WTC11 (cell line): Measurements from ENCODE around the gene MYCBP2. TPM values are rescaled to one million over a fixed set of nuclear protein-coding genes. Genes with fewer than 3 reads are reported as not detected.

Experiments used
- ATAC-seq: fragments of 200-7000 bp; cut with Tn5 transposase; 2 replicates; pipeline ENCODE4 v1.10.0; 2021; ENCODE audit warnings: mild to moderate bottlenecking, moderate library complexity
- CTCF ChIA-PET: fragments of 300-600 bp; sonication (Branson Sonifier 250); formaldehyde crosslinking; loops from one replicate; lab custom pipeline; 2021; ENCODE audit warnings: antibody characterized with exemption; lab: Charles Lee
- POLR2A ChIA-PET: fragments of 350-600 bp; sonication (Branson Sonifier 250); formaldehyde crosslinking; loops from one replicate; lab custom pipeline; 2021; ENCODE audit warnings: antibody characterized with exemption; lab: Charles Lee
- DNase-seq: peaks from one replicate; pipeline ENCODE4 v3.0.0; 2021; ENCODE audit warnings: low spot score
- H3K27ac Mint-ChIP-seq: 2 replicates; pipeline ENCODE4 v1.8.0; 2021; ENCODE audit warnings: mixed read lengths
- H3K27me3 Mint-ChIP-seq: 2 replicates; pipeline ENCODE4 v1.8.0; 2021; ENCODE audit warnings: low read depth, mild to moderate bottlenecking, moderate library complexity, mixed read lengths
- H3K36me3 Mint-ChIP-seq: 2 replicates; pipeline ENCODE4 v1.8.0; 2021; ENCODE audit warnings: mixed read lengths
- H3K4me1 Mint-ChIP-seq: 2 replicates; pipeline ENCODE4 v1.8.0; 2022; ENCODE audit warnings: mixed read lengths
- H3K4me3 Mint-ChIP-seq: 2 replicates; pipeline ENCODE4 v1.8.0; 2021; ENCODE audit warnings: mild to moderate bottlenecking, moderate library complexity, mixed read lengths
- H3K9me3 Mint-ChIP-seq: 2 replicates; pipeline ENCODE4 v1.8.0; 2021; ENCODE audit warnings: mixed read lengths
- CREB1 ChIP-seq: sonication (generic); formaldehyde crosslinking; IDR thresholded peaks from 2 replicates; pipeline ENCODE4 v1.8.0; 2023; ENCODE audit warnings: mild to moderate bottlenecking, missing genetic modification reagents
- ELF4 ChIP-seq: sonication (generic); formaldehyde crosslinking; IDR thresholded peaks from 2 replicates; pipeline ENCODE4 v1.8.1; 2022; ENCODE audit warnings: low read depth, mild to moderate bottlenecking, moderate library complexity, missing genetic modification reagents
- EMX1 ChIP-seq: fragments of 250-450 bp; sonication (Bioruptor Pico); IDR thresholded peaks from 2 replicates; pipeline ENCODE4 v1.8.0; 2021; ENCODE audit warnings: mild to moderate bottlenecking
- FOXJ3 ChIP-seq: sonication (generic); formaldehyde crosslinking; IDR thresholded peaks from 2 replicates; pipeline ENCODE4 v1.9.0; 2021; ENCODE audit warnings: missing genetic modification reagents, mild to moderate bottlenecking, borderline replicate concordance
- GABPB1 ChIP-seq: sonication (generic); formaldehyde crosslinking; IDR thresholded peaks from 2 replicates; pipeline ENCODE4 v1.8.1; 2023; ENCODE audit warnings: mild to moderate bottlenecking, missing genetic modification reagents
- GRHL2 ChIP-seq: fragments of 250-450 bp; sonication (Bioruptor Pico); IDR thresholded peaks from 2 replicates; pipeline ENCODE4 v1.8.0; 2022; ENCODE audit warnings: mild to moderate bottlenecking, moderate library complexity; ENCODE audit not compliant: insufficient replicate concordance, severe bottlenecking
- IRF1 ChIP-seq: sonication (generic); formaldehyde crosslinking; IDR thresholded peaks from 2 replicates; pipeline ENCODE4 v1.8.0; 2023; ENCODE audit warnings: missing genetic modification reagents
- JAZF1 ChIP-seq: fragments of 250-450 bp; sonication (Bioruptor Pico); IDR thresholded peaks from 2 replicates; pipeline ENCODE4 v1.9.0; 2021; ENCODE audit warnings: moderate library complexity, mild to moderate bottlenecking, inconsistent platforms
- JUN ChIP-seq: sonication (generic); formaldehyde crosslinking; IDR thresholded peaks from 2 replicates; pipeline ENCODE4 v1.8.0; 2023; ENCODE audit warnings: mild to moderate bottlenecking, missing genetic modification reagents
- MYBL2 ChIP-seq: sonication (generic); formaldehyde crosslinking; IDR thresholded peaks from 2 replicates; pipeline ENCODE4 v1.8.1; 2023; ENCODE audit warnings: mild to moderate bottlenecking, moderate library complexity, missing genetic modification reagents
- NFE2L1 ChIP-seq: sonication (generic); formaldehyde crosslinking; IDR thresholded peaks from 2 replicates; pipeline ENCODE4 v1.8.1; 2023; ENCODE audit warnings: missing genetic modification reagents
- NR3C1 ChIP-seq: sonication (generic); formaldehyde crosslinking; conservative IDR thresholded peaks from 2 replicates; pipeline ENCODE4 v1.8.1; 2023; ENCODE audit warnings: low read depth, mild to moderate bottlenecking, missing genetic modification reagents
- PRRX2 ChIP-seq: fragments of 250-450 bp; sonication (Bioruptor Pico); IDR thresholded peaks from 2 replicates; pipeline ENCODE4 v1.8.0; 2021; ENCODE audit warnings: mild to moderate bottlenecking
- SMAD3 ChIP-seq: sonication (generic); formaldehyde crosslinking; IDR thresholded peaks from 2 replicates; pipeline ENCODE4 v1.8.0; 2022; ENCODE audit warnings: missing genetic modification reagents, mild to moderate bottlenecking, borderline replicate concordance
- SMAD4 ChIP-seq: sonication (generic); formaldehyde crosslinking; IDR thresholded peaks from 2 replicates; pipeline ENCODE4 v1.8.0; 2022; ENCODE audit warnings: mild to moderate bottlenecking, missing genetic modification reagents
- SOX15 ChIP-seq: fragments of 250-450 bp; sonication (Bioruptor Pico); IDR thresholded peaks from 2 replicates; pipeline ENCODE4 v1.9.0; 2021; ENCODE audit warnings: mild to moderate bottlenecking
- SP1 ChIP-seq: sonication (generic); formaldehyde crosslinking; conservative IDR thresholded peaks from 2 replicates; pipeline ENCODE4 v1.8.1; 2022; ENCODE audit warnings: missing genetic modification reagents
- TCF7 ChIP-seq: sonication (generic); formaldehyde crosslinking; IDR thresholded peaks from 2 replicates; pipeline ENCODE4 v1.8.0; 2022; ENCODE audit warnings: mild to moderate bottlenecking, low read depth, missing genetic modification reagents, moderate library complexity
- ZBTB43 ChIP-seq: sonication (generic); formaldehyde crosslinking; IDR thresholded peaks from 2 replicates; pipeline ENCODE4 v1.8.1; 2023; ENCODE audit warnings: mild to moderate bottlenecking, missing genetic modification reagents
- ZNF121 ChIP-seq: sonication (generic); formaldehyde crosslinking; IDR thresholded peaks from 2 replicates; pipeline ENCODE4 v1.8.0; 2023; ENCODE audit warnings: missing genetic modification reagents
- ZNF138 ChIP-seq: sonication (generic); formaldehyde crosslinking; conservative IDR thresholded peaks from 2 replicates; pipeline ENCODE4 v1.8.1; 2022; ENCODE audit warnings: mild to moderate bottlenecking, moderate library complexity, missing genetic modification reagents
- ZNF219 ChIP-seq: sonication (generic); formaldehyde crosslinking; IDR thresholded peaks from 2 replicates; pipeline ENCODE4 v1.8.0; 2023; ENCODE audit warnings: missing genetic modification reagents, mild to moderate bottlenecking, borderline replicate concordance
- ZNF263 ChIP-seq: sonication (generic); formaldehyde crosslinking; IDR thresholded peaks from 2 replicates; pipeline ENCODE4 v1.8.1; 2022; ENCODE audit warnings: low read depth, mild to moderate bottlenecking, moderate library complexity, missing genetic modification reagents
- ZNF532 ChIP-seq: fragments of 250-450 bp; sonication (Bioruptor Pico); IDR thresholded peaks from 2 replicates; pipeline ENCODE4 v1.9.0; 2021; ENCODE audit warnings: mild to moderate bottlenecking, borderline replicate concordance
- ZSCAN18 ChIP-seq: fragments of 250-450 bp; sonication (Bioruptor Pico); IDR thresholded peaks from 2 replicates; pipeline ENCODE4 v2.1.2; 2022; ENCODE audit warnings: mild to moderate bottlenecking, moderate library complexity
- total RNA-seq: library from RNA; stranded (reverse); gene quantifications from 3 replicates; pipeline ENCODE4 v1.2.3, GENCODE V29; 2021

Gene MYCBP2
- total RNA-seq, 1 experiment from 2014 or later, result 54.3 TPM

GRCh38 chr13:77358001-77358400, 31.1 kb upstream of the MYCBP2 start (continued):
- no peak for TF ChIP-seq JUN (CRISPR knock-in tag)
- no peak for TF ChIP-seq GABPB1 (CRISPR knock-in tag)

- ATAC-seq (no peak), DNase-seq (no peak)
- H3K36me3 Mint-ChIP-seq, result no peaks in the 10 kb centered on the region
- TF ChIP-seq SOX15 (CRISPR knock-in tag), result no peak
- no peak for TF ChIP-seq ZNF138 (CRISPR knock-in tag)
- no peak for TF ChIP-seq PRRX2 (CRISPR knock-in tag)
- TF ChIP-seq FOXJ3, result no peak
- no peak for TF ChIP-seq IRF1 (CRISPR knock-in tag)
- TF ChIP-seq MYBL2 (CRISPR knock-in tag), result no peak
- no peak for TF ChIP-seq TCF7 (CRISPR knock-in tag)
- no peak for TF ChIP-seq SP1 (CRISPR knock-in tag)
- TF ChIP-seq NR3C1 (CRISPR knock-in tag), result no peak
- no peak overlapping the region for H3K27ac Mint-ChIP-seq
- POLR2A ChIA-PET, result no interaction called here
- no peaks in the 10 kb centered on the region for H3K4me1 Mint-ChIP-seq
- H3K27me3 Mint-ChIP-seq, result no peaks in the 10 kb centered on the region
- H3K9me3 Mint-ChIP-seq, result no peaks in the 10 kb centered on the region
- CTCF ChIA-PET, result no interaction called here
- no peak overlapping the region for H3K4me3 Mint-ChIP-seq
Measured at GRCh38 chr13:77356155-77356554, 29.3 kb upstream of the MYCBP2 start.

GRCh38 chr13:77353995-77354394, 27.1 kb upstream of the MYCBP2 start:
- no peaks in the 10 kb centered on the region for H3K27me3 Mint-ChIP-seq
- H3K4me1 Mint-ChIP-seq, result no peaks in the 10 kb centered on the region
- DNase-seq, result no peak
- H3K9me3 Mint-ChIP-seq, result no peaks in the 10 kb centered on the region
- ATAC-seq, result no peak
- no peak overlapping the region for H3K4me3 Mint-ChIP-seq
- no peak for TF ChIP-seq ZNF219
- TF ChIP-seq CREB1 (CRISPR knock-in tag), result no peak
- TF ChIP-seq ZSCAN18 (CRISPR knock-in tag), result no peak
- TF ChIP-seq SMAD3 (CRISPR knock-in tag), result no peak
- no peak for TF ChIP-seq GRHL2
- no peak for TF ChIP-seq TCF7 (CRISPR knock-in tag)
- TF ChIP-seq SMAD4 (CRISPR knock-in tag), result no peak
- CTCF ChIA-PET, result no interaction called here
- H3K27ac Mint-ChIP-seq, result no peak overlapping the region
- no peaks in the 10 kb centered on the region for H3K36me3 Mint-ChIP-seq
- POLR2A ChIA-PET, result no interaction called here

- no peak for DNase-seq
- Mint-ChIP-seq H3K27ac (no peak overlapping the region), H3K4me3 (no peak overlapping the region), H3K27me3 (no peaks in the 10 kb centered on the region), H3K4me1 (no peaks in the 10 kb centered on the region), H3K36me3 (no peaks in the 10 kb centered on the region), H3K9me3 (no peaks in the 10 kb centered on the region)
- ATAC-seq, result no peak
- CTCF ChIA-PET, result no interaction called here
- POLR2A ChIA-PET, result no interaction called here
- TF ChIP-seq JAZF1 (CRISPR knock-in tag) (no peak), ELF4 (CRISPR knock-in tag) (no peak), ZNF263 (CRISPR knock-in tag) (no peak), NFE2L1 (CRISPR knock-in tag) (no peak), ZNF121 (CRISPR knock-in tag) (no peak), EMX1 (CRISPR knock-in tag) (no peak), ZBTB43 (CRISPR knock-in tag) (no peak), ZNF532 (CRISPR knock-in tag) (no peak), ZNF138 (CRISPR knock-in tag) (no peak)
Measured at GRCh38 chr13:77351315-77351714, 24.4 kb upstream of the MYCBP2 start.
